Stimulated activated CD4-positive, alpha-beta T cell treated with anti-CD3 and anti-CD28 coated beads, Interleukin-15, amount 100 ng/mL, for 1 hour (primary cell): ENCODE results near the gene MGST3.
"Not testable (repeated sequence)": the region's sequence is repeated elsewhere in the genome, so short reads cannot be mapped to it uniquely, and the experiment has no call there.

ENCODE experiments used
- DNase-seq, 2 donors: peaks; one replicate each; pipeline ENCODE4 v3.0.0-alpha.2; 2020; ENCODE audit warnings: low read depth in 1 of 2, low spot score in 1 of 2

The MGST3 gene

GRCh38 chr1:165696625-165697100 lies 65.6 kb downstream of the MGST3 start:
- no peak for DNase-seq

- DNase-seq, result no peak
These were observed 66.5 kb downstream of the MGST3 start for GRCh38 chr1:165697491-165697880.

- peak; percentile 80 to 85 for DNase-seq
These were observed 67.1 kb downstream of the MGST3 start, which contains the start of gene ALDH9A1 for GRCh38 chr1:165697881-165698760. ALDH9A1 (minus strand) TSS chr1:165698562; CDS start chr1:165698558, 4 bp downstream.

DNA sequence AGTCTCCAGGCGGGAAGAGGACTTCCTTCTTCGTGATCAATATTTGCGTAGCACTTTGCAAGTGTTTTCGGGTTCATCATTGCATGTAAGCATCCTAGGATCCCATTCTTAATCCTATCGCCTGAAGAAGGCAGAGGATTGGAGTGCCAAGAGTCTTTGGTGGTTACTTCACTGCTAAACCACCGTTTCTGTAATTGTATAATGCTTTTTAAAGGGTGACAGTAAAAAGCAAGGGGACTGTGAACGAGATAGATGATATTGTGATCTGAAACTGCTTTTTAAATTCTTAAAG lies 67.7 kb downstream of the MGST3 start:
- no peak for DNase-seq

GRCh38 chr1:165699577-165699976 lies 68.5 kb downstream of the MGST3 start:
- DNase-seq, result no peak

DNA sequence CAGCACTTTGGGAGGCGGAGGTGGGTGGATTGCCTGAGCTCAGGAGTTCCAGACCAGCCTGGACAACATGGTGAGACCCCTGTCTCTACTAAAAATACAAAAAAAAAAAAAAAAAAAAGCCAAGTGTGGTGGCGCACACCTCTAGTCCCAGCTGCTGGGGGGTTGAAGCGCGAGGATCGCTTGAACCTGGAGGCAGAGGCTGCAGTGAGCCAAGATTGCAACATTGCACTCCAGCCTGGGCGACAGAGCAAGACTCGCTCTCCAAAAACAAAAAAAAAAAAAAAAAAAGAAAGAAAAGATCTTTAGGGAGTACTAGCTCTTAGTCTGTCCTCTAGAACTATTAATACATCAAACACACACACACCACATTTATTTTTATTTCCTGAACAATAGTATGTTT lies 70.9 kb downstream of the MGST3 start:
- not testable (repeated sequence) for DNase-seq

- no peak for DNase-seq
These were observed 72.6 kb downstream of the MGST3 start for GRCh38 chr1:165703648-165704047.
